ENCODE data around the gene PANK1. TPM values are rescaled to one million over a fixed set of nuclear protein-coding genes. Genes with fewer than 3 reads are reported as not detected.

PANK1 gene
- total RNA-seq, 1 experiment from 2014 or later = 33.2 TPM

DNA sequence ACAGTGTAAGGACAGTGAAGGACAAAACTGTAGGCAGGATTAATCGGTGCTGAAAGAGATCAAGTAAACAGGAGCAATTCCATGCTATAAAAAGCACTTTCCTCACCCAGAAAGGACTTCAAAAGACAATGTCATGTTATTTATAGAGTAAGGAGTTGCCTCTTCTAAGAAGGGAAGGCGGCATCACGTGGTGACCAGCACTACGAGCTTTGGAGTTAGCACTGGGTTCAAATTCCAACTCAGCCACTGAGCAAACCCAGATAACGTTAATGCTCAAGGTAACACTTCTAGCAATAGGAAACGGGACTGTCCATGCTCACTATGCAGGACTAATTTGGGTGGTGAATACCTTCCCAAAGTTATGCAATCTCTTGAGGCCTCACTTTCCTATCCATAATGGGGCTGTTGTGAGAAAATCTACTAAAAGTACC is 715 bp upstream of the PANK1 start:
- Histone ChIP-seq H3K4me1 (ENCODE audit: insufficient read depth, low read length) (peaks cover 4% of the 10 kb centered on the region; the same call in 1 of the 2 replicates), H3K14ac (ENCODE audit: insufficient read depth, low read length) (peak overlapping the region; percentile 83; the same call in 1 of the 2 replicates), H3K23me2 (ENCODE audit: insufficient read length, low read depth, low read length, poor library complexity, severe bottlenecking) (peaks cover 8% of the 10 kb centered on the region), H2AK5ac (ENCODE audit: insufficient read length, low read length) (no peak overlapping the region), H3K79me1 (ENCODE audit: insufficient read depth, low read depth, low read length, poor library complexity, severe bottlenecking) (no peaks in the 10 kb centered on the region), H4K91ac (ENCODE audit: insufficient read length, low read depth, low read length) (no peak overlapping the region), H3K9me3 (ENCODE audit: control insufficient read depth, low read depth, low read length) (no peaks in the 10 kb centered on the region), H3K9ac (ENCODE audit: extremely low read depth, insufficient read length, low read length) (peak overlapping the region; percentile 94), H2BK15ac (ENCODE audit: low read depth, low read length) (no peak overlapping the region), H4K8ac (replicated peaks; ENCODE audit: insufficient read length, low read depth, low read length) (peak overlapping the region; percentile 72), H2BK5ac (ENCODE audit: insufficient read length, low read length) (no peak overlapping the region), H3K4me2 (ENCODE audit: insufficient read depth, insufficient read length, low read length) (peak overlapping the region; percentile 91), H4K5ac (ENCODE audit: insufficient read length, low read depth, low read length) (peak overlapping the region; percentile 86), H2BK12ac (ENCODE audit: insufficient read length, low read depth, low read length) (no peak overlapping the region), H2AFZ (ENCODE audit: low read length) (no peak overlapping the region), H2BK20ac (ENCODE audit: low read depth, low read length, poor library complexity, severe bottlenecking) (no peak overlapping the region), H2BK120ac (ENCODE audit: low read depth, low read length, poor library complexity, severe bottlenecking) (no peak overlapping the region), H3K4ac (ENCODE audit: low read depth, low read length) (no peak overlapping the region), H3K23ac (ENCODE audit: insufficient read length, low read depth, low read length) (no peak overlapping the region), H3K27me3 (ENCODE audit: insufficient read depth, low read length) (no peaks in the 10 kb centered on the region), H3T11ph (ENCODE audit: low read length) (peak overlapping the region; percentile 12), H3K79me2 (ENCODE audit: insufficient read depth, low read length) (peaks cover 21% of the 10 kb centered on the region), H3K56ac (ENCODE audit: insufficient read length, low read depth, low read length) (no peak overlapping the region), H3K27ac (ENCODE audit: insufficient read length, low read depth, low read length) (peak overlapping the region; percentile 82), H4K20me1 (ENCODE audit: control insufficient read depth, insufficient read depth, insufficient read length) (no peaks in the 10 kb centered on the region), H3K18ac (ENCODE audit: insufficient read length, low read depth, low read length) (peak overlapping the region; percentile 79)
- Mint-ChIP-seq H3K9me3 (peaks cover 0 to 4% of the 10 kb centered on the region in 2 experiments; a peak in 2 of 5 replicates), H3K36me3 (ENCODE audit: insufficient read depth in 1 of 3, low read depth in 3 of 3) (peaks cover 2 to 11% (median 10%) of the 10 kb centered on the region in 3 experiments; a peak in 5 of 7 replicates), H3K4me1 (peaks cover 47 to 48% of the 10 kb centered on the region in 2 experiments), H3K4me3 (no peak overlapping the region; a peak in 2 of 5 replicates), H3K27ac (peak overlapping the region; percentile 98 to 99 (median 98)), H3K27me3 (ENCODE audit: low read depth) (no peaks in the 10 kb centered on the region)
- no peak for DNase-seq
- WGBS (ENCODE audit: extremely low coverage, insufficient read length, low lambda C conversion rate) = no CpG with 5 or more reads among the region's 6 CpGs
- TF ChIP-seq CTCF (conservative IDR thresholded peaks at IDR 0.05) = no peak

Data from H9 (cell line).